H54 (cell line): Measurements from ENCODE around the gene POLG2.

Source experiments
- DNase-seq: peaks from one replicate; pipeline ENCODE4 v3.0.0; 2011; ENCODE audit warnings: low spot score, mixed read lengths; ENCODE audit not compliant: insufficient read length
- FAIRE-seq: peaks from 3 replicates; lab custom pipeline; 2011; peaks lifted over from hg19 to GRCh38; lab: Jason Lieb, UNC
- POLR2A ChIP-seq: IDR thresholded peaks from 2 replicates; pipeline ENCODE4 v1.6.1; 2011; ENCODE audit warnings: low read depth, mild to moderate bottlenecking, low read length

Gene POLG2

DNA sequence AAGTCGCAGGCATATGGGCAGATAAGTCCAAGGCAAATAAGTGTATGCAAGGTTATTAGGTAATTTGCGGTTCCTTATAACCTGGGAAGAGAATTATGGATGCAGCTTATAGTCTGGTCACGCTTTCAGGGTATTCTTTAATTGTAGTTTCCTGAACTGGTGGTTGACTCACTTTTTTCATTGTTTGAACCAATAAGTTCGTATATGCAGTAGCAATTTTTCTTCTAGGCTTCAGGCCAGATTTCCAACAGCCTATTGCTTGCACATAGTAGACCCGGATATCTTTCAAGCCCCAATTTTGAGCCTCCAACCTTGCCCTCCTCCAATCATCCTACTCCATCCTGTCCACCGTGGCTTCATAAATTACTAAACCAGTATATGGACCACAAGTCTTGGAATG, 22.7 kb upstream of the POLG2 start:
- TF ChIP-seq POLR2A: no peak
- no peak for FAIRE-seq
- no peak for DNase-seq

DNA sequence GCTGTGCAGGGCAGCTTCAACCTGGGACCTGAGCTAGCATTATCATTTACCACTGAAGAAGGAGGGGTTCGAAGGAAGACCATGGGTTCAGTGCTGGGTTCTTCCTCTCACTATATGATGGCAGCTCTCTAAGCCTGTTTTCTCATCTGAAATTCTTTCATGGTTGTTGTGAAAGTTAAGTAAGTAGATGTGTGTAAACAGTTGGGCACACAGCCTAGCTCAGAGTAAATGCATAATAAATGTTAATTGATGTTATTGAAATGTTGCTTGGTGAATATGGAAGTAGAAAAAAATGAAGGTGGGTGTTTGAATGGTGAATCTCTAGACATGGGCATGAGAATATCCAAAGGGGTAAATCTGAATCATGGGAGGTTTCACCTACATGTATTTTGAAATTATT, 19.0 kb upstream of the POLG2 start:
- no peak for DNase-seq
- FAIRE-seq: no peak
- TF ChIP-seq POLR2A: no peak

DNA sequence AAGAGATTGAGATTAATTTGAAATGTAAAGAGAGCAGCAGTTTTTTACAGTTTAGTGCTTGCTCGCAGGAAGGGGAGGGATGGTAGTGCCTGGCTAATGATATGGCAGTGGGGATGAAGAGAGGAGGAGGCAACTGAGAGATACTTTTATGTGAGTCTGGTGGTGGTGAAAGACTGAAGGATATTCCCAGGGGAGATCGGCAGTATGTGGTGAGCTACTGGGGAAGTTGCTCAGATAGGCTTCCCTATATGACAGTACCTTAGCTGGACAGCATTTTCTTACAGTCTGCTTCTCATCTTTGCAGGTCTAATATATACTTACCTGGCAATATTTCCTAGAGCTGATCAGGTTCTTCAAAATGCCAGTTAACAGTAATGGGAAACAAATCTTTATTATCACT, 18.6 kb upstream of the POLG2 start:
- no peak for TF ChIP-seq POLR2A
- no peak for FAIRE-seq
- DNase-seq: no peak

DNA sequence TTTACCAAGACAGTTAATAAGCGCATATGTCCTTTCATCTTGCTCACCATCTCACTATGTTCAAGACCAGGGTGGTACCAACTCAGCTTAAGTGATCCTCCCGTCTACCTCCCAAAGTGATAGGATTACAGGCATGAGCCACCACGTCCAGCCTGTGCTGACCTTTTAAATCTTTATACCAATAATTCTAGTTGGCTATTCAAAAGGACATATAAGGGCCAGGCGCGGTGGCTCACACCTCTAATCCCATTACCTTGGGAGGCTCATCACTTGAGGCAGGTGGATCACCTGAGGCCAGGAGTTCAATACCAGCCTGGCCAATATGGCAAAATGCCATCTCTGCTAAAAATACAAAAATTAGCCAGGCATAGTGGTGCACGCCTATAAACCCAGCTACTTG, 12.3 kb upstream of the POLG2 start:
- FAIRE-seq (no peak), DNase-seq (no peak)
- no peak for TF ChIP-seq POLR2A

- TF ChIP-seq POLR2A: no peak
- DNase-seq (no peak), FAIRE-seq (no peak)
These were observed 11.8 kb upstream of the POLG2 start for GRCh38 chr17:64508683-64509082.

- peak; percentile 38 for FAIRE-seq
- no peak for TF ChIP-seq POLR2A
- peak; percentile 43 for DNase-seq
These were observed 10.5 kb upstream of the POLG2 start for GRCh38 chr17:64507413-64507782.

- FAIRE-seq (peak; percentile 50), DNase-seq (peak; percentile 72)
- TF ChIP-seq POLR2A: peak; percentile 86
These were observed 9.9 kb upstream of the POLG2 start, which contains the start of gene CEP95 for GRCh38 chr17:64506576-64507412. Gene CEP95 (plus strand): TSS chr17:64506977. CDS start chr17:64507098, 121 bp downstream.

DNA sequence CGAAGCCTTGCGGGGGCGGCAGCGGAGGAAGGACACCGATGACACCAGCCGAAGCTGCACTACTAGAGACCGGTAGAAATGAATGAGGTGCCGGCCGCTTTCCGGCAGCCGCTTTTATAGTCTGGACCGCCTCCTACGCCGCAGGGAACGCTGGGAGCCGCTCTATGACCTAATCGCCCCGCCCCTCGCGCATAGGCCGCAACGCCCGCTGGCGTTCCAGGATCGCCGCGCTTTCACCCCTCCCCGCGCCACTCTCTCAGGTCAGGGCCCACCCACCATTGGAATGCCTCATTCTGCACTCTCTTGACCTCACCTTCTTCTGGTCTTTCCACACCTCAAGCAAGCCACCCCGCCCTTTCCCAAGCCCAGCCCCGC, 9.3 kb upstream of the POLG2 start, which contains the start of gene DDX5:
Gene DDX5, minus strand, starts transcription at position 89 of the 375 bp plus-strand sequence. CDS start 170 bp downstream, outside the sequence.
- DNase-seq: peak; percentile 86
- peak; percentile 98 for TF ChIP-seq POLR2A
- FAIRE-seq: peak; percentile 88

DNA sequence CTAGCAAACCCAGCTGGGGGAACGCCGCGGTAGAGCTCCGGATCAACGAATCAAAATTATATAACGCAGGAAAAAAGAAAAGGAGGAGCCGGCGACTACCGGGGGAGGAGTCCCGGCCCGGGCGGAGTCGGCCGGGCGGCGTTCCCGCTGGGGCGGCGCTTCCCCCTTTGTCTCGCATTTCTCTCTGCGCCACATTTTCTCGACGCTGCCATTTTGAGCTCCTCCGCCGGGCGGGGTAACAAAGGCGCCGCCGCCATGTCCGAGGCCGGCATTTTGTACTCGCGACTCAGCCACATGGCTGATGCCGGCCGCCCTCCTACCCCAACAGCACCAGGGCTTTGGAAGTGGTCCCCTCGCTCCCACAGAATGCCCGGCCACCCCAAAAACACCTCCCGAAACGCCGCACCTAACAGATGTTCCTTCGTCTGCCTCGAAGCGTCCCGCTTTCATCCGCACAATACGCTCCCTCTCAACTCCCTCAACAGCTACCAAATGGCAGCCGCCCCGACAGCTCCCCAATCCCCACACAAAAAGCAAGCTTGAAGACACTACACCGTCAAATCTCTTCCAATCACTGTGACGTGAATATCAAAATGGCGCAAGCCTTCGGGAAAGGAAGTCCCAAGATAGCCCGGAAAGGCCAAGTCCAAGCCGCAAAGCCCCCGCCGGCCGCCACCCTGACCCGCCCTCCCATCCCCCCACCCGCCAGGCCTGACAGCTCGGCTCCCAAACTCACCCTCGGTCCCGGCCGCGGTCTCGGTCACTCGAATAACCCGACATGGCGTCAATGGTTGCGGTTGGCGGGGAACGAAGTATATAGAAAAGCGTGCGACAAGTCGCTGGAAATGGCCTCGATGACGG, 8.7 kb upstream of the POLG2 start:
- DNase-seq: no peak
- FAIRE-seq: no peak
- TF ChIP-seq POLR2A: peak; percentile 67

DNA sequence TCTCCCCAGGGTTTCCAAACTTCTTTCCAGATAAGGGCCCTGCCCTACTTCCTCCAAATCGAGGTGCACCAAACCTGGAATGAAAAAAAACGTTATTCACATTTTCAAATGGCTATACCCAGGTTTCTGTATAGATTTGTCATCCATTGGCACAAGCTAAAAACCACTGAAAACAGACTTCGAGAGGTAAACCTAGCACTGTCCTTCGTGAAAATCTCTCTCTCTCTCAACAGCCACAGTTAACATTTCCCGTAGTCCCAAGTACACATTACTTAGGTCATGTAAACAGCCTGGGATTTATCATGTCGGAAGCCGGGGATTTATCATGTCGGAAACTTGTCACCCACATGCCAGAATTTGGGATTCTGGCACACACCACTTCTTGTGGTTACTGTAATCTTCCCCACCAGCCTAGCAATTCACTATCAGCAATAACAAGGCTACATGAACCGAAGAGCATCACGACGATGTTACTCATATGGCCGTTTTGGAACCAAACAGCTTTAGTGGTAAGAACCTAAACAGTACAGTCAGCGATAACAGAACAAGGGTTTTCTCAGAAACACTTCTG, 8.0 kb upstream of the POLG2 start:
- no peak for TF ChIP-seq POLR2A
- DNase-seq: no peak
- FAIRE-seq: no peak

GRCh38 chr17:64503821-64504768, 7.2 kb upstream of the POLG2 start:
- DNase-seq: no peak
- no peak for TF ChIP-seq POLR2A
- no peak for FAIRE-seq

- FAIRE-seq: no peak
- TF ChIP-seq POLR2A: no peak
- DNase-seq: no peak
These were observed 6.5 kb upstream of the POLG2 start for GRCh38 chr17:64503341-64503740.

DNA sequence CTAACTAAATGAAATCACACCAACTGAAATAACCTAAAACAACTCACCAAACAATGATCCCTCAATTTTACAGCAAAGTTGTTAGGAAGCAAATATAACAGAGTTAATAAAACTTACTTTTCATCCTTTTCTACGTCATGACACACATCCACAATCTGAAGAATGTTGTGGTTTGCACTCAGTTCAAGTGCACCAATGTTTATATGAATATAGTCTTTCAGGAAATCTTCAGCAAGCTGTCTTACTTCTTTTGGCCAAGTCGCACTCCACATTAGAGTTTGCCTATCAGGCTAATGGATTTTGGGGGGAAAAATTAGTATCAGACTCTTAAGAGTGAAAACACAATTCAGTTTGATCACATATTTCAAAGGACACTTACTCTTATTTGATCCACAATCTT, 6.0 kb upstream of the POLG2 start:
- no peak for FAIRE-seq
- no peak for DNase-seq
- TF ChIP-seq POLR2A: no peak
